Type B pancreatic cell (in vitro differentiated cells): ENCODE measurements around the gene GGT5. TPM values are rescaled to one million over a fixed set of nuclear protein-coding genes. Genes with fewer than 3 reads are reported as not detected.

ENCODE experiments used
- DNase-seq: peaks from one replicate; pipeline ENCODE4 v3.0.0; 2021; ENCODE audit warnings: mixed read lengths; ENCODE audit not compliant: unreplicated experiment; ENCODE audit errors: extremely low spot score
- H3K27ac Mint-ChIP-seq: 2 replicates; pipeline ENCODE4 v1.8.0; 2021; ENCODE audit warnings: mild to moderate bottlenecking, mixed read lengths
- H3K27me3 Mint-ChIP-seq: 2 replicates; pipeline ENCODE4 v1.8.0; 2021; ENCODE audit warnings: mixed read lengths
- H3K36me3 Mint-ChIP-seq: 2 replicates; pipeline ENCODE4 v1.8.0; 2021; ENCODE audit warnings: mixed read lengths
- H3K4me1 Mint-ChIP-seq: one replicate; pipeline ENCODE4 v1.8.0; 2021; ENCODE audit warnings: mixed read lengths; ENCODE audit not compliant: unreplicated experiment
- H3K4me3 Mint-ChIP-seq: 2 replicates; pipeline ENCODE4 v1.8.0; 2021; ENCODE audit warnings: mild to moderate bottlenecking, mixed read lengths
- H3K9me3 Mint-ChIP-seq: 2 replicates; pipeline ENCODE4 v1.8.0; 2021; ENCODE audit warnings: mixed read lengths
- total RNA-seq: library from RNA; stranded (reverse); gene quantifications from 2 replicates; pipeline ENCODE4 v1.2.1, GENCODE V29; 2021; ENCODE audit warnings: low replicate concordance
- TF ChIP-seq, protein P1 (sequence below): fragments of 200-600 bp; sonication (generic); conservative IDR thresholded peaks from 2 replicates; pipeline ENCODE4 v1.5.0; 2021; ENCODE audit warnings: antibody characterized with exemption, mild to moderate bottlenecking

The GGT5 gene
- total RNA-seq, 1 donor from 2014 or later = 0.80 TPM

DNA sequence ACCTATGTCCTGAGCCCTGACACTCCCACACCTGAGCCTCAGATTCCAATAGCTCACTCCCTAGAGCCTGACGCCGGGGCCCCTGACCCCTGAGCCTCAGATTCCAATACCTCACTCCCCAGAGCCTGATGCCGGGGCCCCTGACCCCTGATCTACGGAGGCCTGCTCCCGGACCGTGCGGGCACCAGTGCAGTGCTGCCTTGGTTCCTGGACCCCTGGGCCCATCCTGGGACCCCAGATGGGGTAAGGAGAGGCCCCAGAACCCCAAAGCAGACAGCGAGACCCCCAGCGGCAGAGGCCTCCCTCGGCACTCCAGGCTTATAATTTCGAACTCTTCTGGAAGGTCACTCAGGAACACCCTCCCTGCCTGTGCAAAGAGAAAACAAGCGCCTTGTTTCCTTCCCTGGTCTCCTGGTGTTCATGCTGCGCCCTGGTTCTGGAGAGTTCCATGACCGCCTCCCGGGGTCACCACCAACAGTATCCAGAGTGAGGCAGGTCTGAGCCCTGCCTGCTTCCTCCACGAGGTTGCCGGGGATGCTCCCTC lies 56.1 kb downstream of the GGT5 start:
- no peaks in the 10 kb centered on the region for H3K36me3 Mint-ChIP-seq
- H3K4me3 Mint-ChIP-seq = no peak overlapping the region
- H3K4me1 Mint-ChIP-seq = no peaks in the 10 kb centered on the region
- H3K9me3 Mint-ChIP-seq = no peaks in the 10 kb centered on the region
- no peak for DNase-seq
- H3K27me3 Mint-ChIP-seq = no peaks in the 10 kb centered on the region
- H3K27ac Mint-ChIP-seq = no peak overlapping the region
- TF ChIP-seq, protein P1, sequence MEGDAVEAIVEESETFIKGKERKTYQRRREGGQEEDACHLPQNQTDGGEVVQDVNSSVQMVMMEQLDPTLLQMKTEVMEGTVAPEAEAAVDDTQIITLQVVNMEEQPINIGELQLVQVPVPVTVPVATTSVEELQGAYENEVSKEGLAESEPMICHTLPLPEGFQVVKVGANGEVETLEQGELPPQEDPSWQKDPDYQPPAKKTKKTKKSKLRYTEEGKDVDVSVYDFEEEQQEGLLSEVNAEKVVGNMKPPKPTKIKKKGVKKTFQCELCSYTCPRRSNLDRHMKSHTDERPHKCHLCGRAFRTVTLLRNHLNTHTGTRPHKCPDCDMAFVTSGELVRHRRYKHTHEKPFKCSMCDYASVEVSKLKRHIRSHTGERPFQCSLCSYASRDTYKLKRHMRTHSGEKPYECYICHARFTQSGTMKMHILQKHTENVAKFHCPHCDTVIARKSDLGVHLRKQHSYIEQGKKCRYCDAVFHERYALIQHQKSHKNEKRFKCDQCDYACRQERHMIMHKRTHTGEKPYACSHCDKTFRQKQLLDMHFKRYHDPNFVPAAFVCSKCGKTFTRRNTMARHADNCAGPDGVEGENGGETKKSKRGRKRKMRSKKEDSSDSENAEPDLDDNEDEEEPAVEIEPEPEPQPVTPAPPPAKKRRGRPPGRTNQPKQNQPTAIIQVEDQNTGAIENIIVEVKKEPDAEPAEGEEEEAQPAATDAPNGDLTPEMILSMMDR = no peak

DNA sequence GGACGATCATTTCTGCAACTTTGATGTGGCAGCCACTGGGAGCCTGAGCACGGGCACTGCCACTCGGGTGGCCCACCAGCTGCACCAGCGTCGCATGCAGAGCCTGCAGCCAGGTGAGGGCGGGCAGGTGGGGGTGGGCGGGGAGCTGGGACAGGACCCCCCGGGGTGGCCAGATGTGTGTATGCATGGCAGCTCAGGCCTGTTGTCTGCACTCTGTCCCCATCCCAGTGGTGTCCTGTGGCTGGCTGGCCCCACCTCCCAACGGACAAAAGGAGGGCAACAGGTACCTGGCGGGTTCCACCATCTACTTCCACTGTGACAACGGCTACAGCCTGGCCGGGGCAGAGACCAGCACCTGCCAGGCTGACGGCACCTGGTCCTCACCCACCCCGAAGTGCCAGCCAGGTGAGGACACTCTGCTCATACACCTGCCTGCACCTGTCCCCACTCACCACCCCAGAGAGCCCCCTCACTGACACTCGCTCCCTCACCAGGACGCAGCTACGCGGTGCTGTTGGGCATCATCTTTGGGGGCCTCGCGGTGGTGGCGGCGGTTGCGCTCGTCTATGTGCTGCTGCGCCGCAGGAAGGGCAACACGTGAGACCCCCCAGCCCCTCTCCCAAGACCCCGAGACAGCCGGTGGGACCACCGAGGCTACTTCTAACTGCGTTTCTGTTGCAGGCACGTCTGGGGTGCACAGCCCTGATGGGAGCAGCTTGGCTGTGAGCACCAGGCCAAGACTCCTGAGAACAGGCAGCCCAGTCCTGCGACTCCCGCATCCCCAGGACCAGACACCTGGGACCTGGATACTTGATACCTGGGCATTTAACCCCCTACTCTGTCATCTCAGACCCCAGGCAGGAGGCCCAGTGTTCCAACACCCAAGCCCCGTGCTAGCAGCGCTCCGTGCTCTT lies 56.9 kb downstream of the GGT5 start:
- no peaks in the 10 kb centered on the region for H3K27me3 Mint-ChIP-seq
- H3K9me3 Mint-ChIP-seq = no peaks in the 10 kb centered on the region
- no peak overlapping the region for H3K4me3 Mint-ChIP-seq
- no peak overlapping the region for H3K27ac Mint-ChIP-seq
- no peak for DNase-seq
- no peaks in the 10 kb centered on the region for H3K36me3 Mint-ChIP-seq
- no peaks in the 10 kb centered on the region for H3K4me1 Mint-ChIP-seq
- TF ChIP-seq, protein P1 = no peak

GRCh38 chr22:24186892-24187670 lies 57.8 kb downstream of the GGT5 start:
- Mint-ChIP-seq H3K27me3 (no peaks in the 10 kb centered on the region), H3K36me3 (no peaks in the 10 kb centered on the region), H3K4me3 (no peak overlapping the region)

DNA sequence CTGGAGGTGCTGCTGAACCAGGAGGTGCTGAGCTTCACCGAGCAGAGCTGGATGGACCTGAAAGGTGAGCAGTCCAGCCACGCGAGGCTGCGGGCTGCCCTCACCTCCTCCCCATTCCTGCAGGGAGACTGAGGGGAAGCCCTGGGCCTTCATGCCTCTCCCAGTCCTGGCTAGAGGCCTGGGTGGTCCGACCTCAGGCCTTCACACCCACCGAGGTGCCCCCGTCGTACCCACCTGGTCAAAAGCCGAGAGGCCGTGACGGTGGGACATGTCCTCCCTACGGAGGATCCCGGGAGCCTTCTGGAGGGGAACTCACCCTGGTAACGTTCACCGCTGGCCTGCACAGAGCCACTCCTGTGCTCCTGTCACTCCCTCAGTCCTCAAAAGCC lies 58.5 kb downstream of the GGT5 start:
- Mint-ChIP-seq H3K36me3 (no peaks in the 10 kb centered on the region), H3K4me3 (no peak overlapping the region), H3K4me1 (no peaks in the 10 kb centered on the region), H3K9me3 (no peaks in the 10 kb centered on the region), H3K27ac (no peak overlapping the region), H3K27me3 (no peaks in the 10 kb centered on the region)
- DNase-seq = no peak
- TF ChIP-seq, protein P1 = no peak

More at GRCh38 chr22:24186892-24187670, 57.8 kb downstream of the GGT5 start:
- Mint-ChIP-seq H3K27ac (no peak overlapping the region), H3K9me3 (no peaks in the 10 kb centered on the region), H3K4me1 (no peaks in the 10 kb centered on the region)
- TF ChIP-seq, protein P1 = no peak
- peak; percentile 70 for DNase-seq

DNA sequence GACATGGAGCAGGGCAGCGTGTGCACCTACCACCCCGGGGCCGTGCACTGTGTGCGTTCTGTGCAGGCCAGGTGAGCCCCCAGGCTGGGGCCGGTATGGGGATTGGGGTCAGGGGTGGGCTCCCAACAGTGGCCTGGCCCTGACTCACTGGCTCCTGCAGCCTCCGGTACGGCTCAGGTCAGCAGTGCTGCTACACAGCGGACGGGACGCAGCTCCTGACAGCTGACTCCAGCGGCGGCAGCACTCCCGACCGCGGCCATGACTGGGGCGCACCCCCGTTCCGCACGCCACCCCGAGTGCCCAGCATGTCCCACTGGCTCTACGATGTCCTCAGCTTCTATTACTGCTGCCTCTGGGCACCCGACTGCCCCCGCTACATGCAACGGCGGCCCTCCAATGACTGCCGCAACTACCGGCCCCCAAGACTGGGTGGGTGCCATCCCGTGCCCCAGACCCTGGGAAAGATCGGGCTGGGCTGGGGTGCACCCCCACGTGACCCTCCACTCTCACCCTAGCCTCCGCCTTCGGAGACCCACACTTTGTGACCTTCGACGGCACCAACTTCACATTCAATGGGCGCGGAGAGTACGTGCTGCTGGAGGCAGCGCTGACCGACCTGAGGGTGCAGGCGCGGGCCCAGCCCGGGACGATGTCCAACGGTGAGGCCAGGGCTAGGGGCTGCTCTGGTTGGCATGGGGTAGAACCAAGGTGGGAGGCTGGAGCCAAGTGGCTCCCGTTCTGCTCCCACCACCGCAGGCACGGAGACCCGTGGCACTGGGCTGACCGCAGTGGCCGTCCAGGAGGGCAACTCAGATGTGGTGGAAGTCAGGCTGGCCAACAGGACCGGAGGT lies 59.2 kb downstream of the GGT5 start:
- Mint-ChIP-seq H3K4me3 (no peak overlapping the region), H3K27ac (no peak overlapping the region), H3K36me3 (no peaks in the 10 kb centered on the region), H3K4me1 (no peaks in the 10 kb centered on the region), H3K27me3 (no peaks in the 10 kb centered on the region), H3K9me3 (no peaks in the 10 kb centered on the region)
- TF ChIP-seq, protein P1 = no peak
- DNase-seq = no peak
